Uterus (tissue), 2 donors: Measurements from ENCODE around the gene PAPPA2.

ENCODE experiments used
- CTCF ChIP-seq, 4 experiments: fragments of 200-600 bp in 2 of 4; fragments of 450-650 bp in 2 of 4; sonication (generic) in 2 of 4; IDR thresholded peaks; one replicate each; pipeline ENCODE4 v1.5.1; 2016 to 2019; ENCODE audit warnings: antibody characterized with exemption in 4 of 4, mild to moderate bottlenecking in 2 of 4, moderate library complexity in 1 of 4
- POLR2A ChIP-seq, 2 donors: fragments of 450-650 bp; IDR thresholded peaks; one replicate each; pipeline ENCODE4 v1.6.1; 2016; ENCODE audit warnings: antibody characterized with exemption in 2 of 2, mild to moderate bottlenecking in 1 of 2, moderate library complexity in 1 of 2

- no peak for TF ChIP-seq CTCF (IDR thresholded peaks at IDR 0.05)
- no peak for TF ChIP-seq POLR2A (IDR thresholded peaks at IDR 0.05)
Measured at GRCh38 chr1:176499671-176500070, 36.7 kb downstream of the PAPPA2 start.
